OCI-LY3 (cell line): ENCODE data around the gene ARRB2.

Experiments
- CTCF ChIP-seq: fragments of 200-600, 300-600 bp; sonication (generic); IDR thresholded peaks from 2 replicates; pipeline ENCODE4 v1.5.1; 2014; ENCODE audit warnings: antibody characterized with exemption, low read length, low read depth
- EZH2phosphoT487 ChIP-seq: fragments of 200-600 bp; shearing (Covaris generic); IDR thresholded peaks from 2 replicates; pipeline ENCODE4 v1.6.1; 2018; ENCODE audit warnings: antibody characterized with exemption, mixed run types, low read depth

- no peak for TF ChIP-seq CTCF
- TF ChIP-seq EZH2phosphoT487: no peak
Measured at GRCh38 chr17:4725646-4726310, 15.3 kb downstream of the ARRB2 start.
